Activated CD4-positive, CD25-positive, alpha-beta regulatory T cell (primary cell): ENCODE data around the gene VGF.

Experiments used
- DNase-seq, 4 experiments: peaks; one replicate each; lab custom pipeline; 2025; lab: John Stamatoyannopoulos, UW

VGF gene

GRCh38 chr7:101185258-101185839 is 20.0 kb upstream of the VGF start:
- DNase-seq = no peak

GRCh38 chr7:101180130-101180755 is 14.9 kb upstream of the VGF start, which contains the start of gene NAT16:
Gene NAT16, minus strand, starts transcription at chr7:101180293. Its CDS starts 5,486 bp downstream, at chr7:101174807.
- no peak for DNase-seq

- no peak for DNase-seq
Measured at GRCh38 chr7:101179713-101180112, 14.3 kb upstream of the VGF start.

- no peak for DNase-seq
Measured at GRCh38 chr7:101179117-101179516, 13.7 kb upstream of the VGF start.

- DNase-seq = no peak
Measured at GRCh38 chr7:101177644-101178043, 12.3 kb upstream of the VGF start.

- DNase-seq = no peak
Measured at GRCh38 chr7:101175664-101176063, 10.3 kb upstream of the VGF start.

GRCh38 chr7:101174322-101174854 is 9.0 kb upstream of the VGF start:
- DNase-seq = no peak

GRCh38 chr7:101173752-101174244 is 8.4 kb upstream of the VGF start:
- DNase-seq = peak; percentile 19 to 24 (median 21)

GRCh38 chr7:101172854-101173751 is 7.7 kb upstream of the VGF start:
- DNase-seq = no peak

GRCh38 chr7:101172005-101172853 is 6.9 kb upstream of the VGF start:
- no peak for DNase-seq

GRCh38 chr7:101171442-101171837 is 6.1 kb upstream of the VGF start:
- DNase-seq = no peak

GRCh38 chr7:101170617-101171441 is 5.5 kb upstream of the VGF start:
- no peak for DNase-seq

- DNase-seq = peak; percentile 55 to 74 (median 58)
Measured at GRCh38 chr7:101169838-101170551, 4.6 kb upstream of the VGF start.

- DNase-seq = no peak
Measured at GRCh38 chr7:101169110-101169837, 3.9 kb upstream of the VGF start.

GRCh38 chr7:101168412-101169049 is 3.2 kb upstream of the VGF start:
- DNase-seq = no peak

GRCh38 chr7:101167645-101168411 is 2.5 kb upstream of the VGF start:
- no peak for DNase-seq

- DNase-seq = no peak
Measured at GRCh38 chr7:101166909-101167644, 1.7 kb upstream of the VGF start.

- no peak for DNase-seq
Measured at GRCh38 chr7:101166648-101166908, 1.2 kb upstream of the VGF start.
